HepG2 (cell line): Measurements from ENCODE around the gene HES3. TPM values are rescaled to one million over a fixed set of nuclear protein-coding genes. Genes with fewer than 3 reads are reported as not detected.

Experiments used
- ATAC-seq: fragments of 200-7000 bp; cut with Tn5 transposase; 3 replicates; pipeline ENCODE4 v1.9.1; 2020; ENCODE audit warnings: mild to moderate bottlenecking, moderate library complexity
- BruUV-seq: library from RNA; stranded (reverse); fragments of 400-500 nt; replicated peaks from 2 replicates; lab custom pipeline; 2021; lab: Mats Ljungman, UMichigan
- CTCF ChIA-PET: fragments of 300-600 bp; formaldehyde crosslinking; extraction: SDS; loops from one replicate; lab custom pipeline; 2021; ENCODE audit warnings: low total read pairs, inconsistent platforms, low intra/inter-chr PET ratio; lab: Yijun Ruan, JAX
- POLR2A ChIA-PET: fragments of 350-600 bp; sonication (Branson Sonifier 250); formaldehyde crosslinking; loops from one replicate; lab custom pipeline; 2020; ENCODE audit warnings: antibody characterized with exemption, inconsistent platforms; lab: Yijun Ruan, JAX
- DNase-seq: peaks from one replicate; pipeline ENCODE4 v3.0.0-alpha.2; 2015; ENCODE audit warnings: low spot score
- FAIRE-seq: peaks from 3 replicates; lab custom pipeline; 2011; peaks lifted over from hg19 to GRCh38; lab: Jason Lieb, UNC
- H2AFZ ChIP-seq: one replicate; pipeline ENCODE4 v1.6.1; 2011; ENCODE audit warnings: low read length, inconsistent platforms
- H3K27ac ChIP-seq: fragments of 300-600 bp; 3 replicates; pipeline ENCODE4 v1.8.0; 2011; ENCODE audit warnings: mixed run types, mild to moderate bottlenecking, mixed read lengths, low read length, inconsistent platforms; ENCODE audit not compliant: insufficient read depth; ENCODE audit errors: extremely low read length
- H3K27me3 ChIP-seq, 2 experiments: fragments of 200-600 bp in 1 of 2; 2 replicates in 1 of 2; 3 replicates in 1 of 2; pipeline versions ENCODE4 v1.6.0 to v1.8.0; 2011; ENCODE audit warnings: low read length in 2 of 2, mild to moderate bottlenecking in 2 of 2, moderate library complexity in 2 of 2, inconsistent platforms in 1 of 2; ENCODE audit not compliant: insufficient read depth in 2 of 2, control insufficient read depth in 1 of 2
- H3K36me3 ChIP-seq, 2 experiments: fragments of 200-600 bp in 1 of 2; replicated peaks in 1 of 2; 2 replicates in 1 of 2; 3 replicates in 1 of 2; pipeline versions ENCODE4 v1.5.1 to v1.8.0; 2011; ENCODE audit warnings: low read length in 2 of 2, inconsistent platforms in 1 of 2; ENCODE audit not compliant: insufficient read depth in 2 of 2, control insufficient read depth in 1 of 2
- H3K4me1 ChIP-seq: 2 replicates; pipeline ENCODE4 v1.5.1; 2012; ENCODE audit warnings: low read length, inconsistent platforms; ENCODE audit not compliant: insufficient read depth
- H3K4me2 ChIP-seq: 2 replicates; pipeline ENCODE4 v1.6.0; 2011; ENCODE audit warnings: low read depth, low read length, inconsistent platforms
- H3K4me3 ChIP-seq, 3 experiments: fragments of 200-600 bp in 1 of 3; sonication (generic), shearing (Covaris generic) in 1 of 3; replicated peaks in 1 of 3; 2 replicates each; pipeline ENCODE4 v1.5.1; 2011 to 2016; ENCODE audit warnings: low read length in 3 of 3, inconsistent platforms in 2 of 3, low read depth in 2 of 3, mild to moderate bottlenecking in 2 of 3, control low read depth in 1 of 3, mixed read lengths in 1 of 3; ENCODE audit not compliant: insufficient read depth in 1 of 3
- H3K79me2 ChIP-seq: one replicate; pipeline ENCODE4 v1.6.1; 2011; ENCODE audit warnings: low read length, inconsistent platforms; ENCODE audit not compliant: insufficient read depth
- H3K9ac ChIP-seq: 2 replicates; pipeline ENCODE4 v1.6.0; 2011; ENCODE audit warnings: mild to moderate bottlenecking, low read depth, low read length, inconsistent platforms; ENCODE audit not compliant: insufficient read depth
- H3K9me3 ChIP-seq: 2 replicates; pipeline ENCODE4 v1.5.1; 2012; ENCODE audit warnings: mild to moderate bottlenecking, low read length
- H4K20me1 ChIP-seq: 2 replicates; pipeline ENCODE4 v1.6.0; 2011; ENCODE audit warnings: inconsistent platforms, mild to moderate bottlenecking, low read length, moderate library complexity; ENCODE audit not compliant: insufficient read depth
- NR2C2 ChIP-seq: sonication (generic); formaldehyde crosslinking; IDR thresholded peaks from 2 replicates; pipeline ENCODE4 v1.4.0; 2020; ENCODE audit warnings: missing genetic modification reagents, mild to moderate bottlenecking, moderate library complexity, borderline replicate concordance
- RORA ChIP-seq: sonication (generic); formaldehyde crosslinking; IDR thresholded peaks from 2 replicates; pipeline ENCODE4 v1.5.0; 2020; ENCODE audit warnings: mild to moderate bottlenecking, missing genetic modification reagents, moderate library complexity
- YEATS2 ChIP-seq: sonication (generic); formaldehyde crosslinking; IDR thresholded peaks from 2 replicates; pipeline ENCODE4 v1.4.0; 2020; ENCODE audit warnings: missing genetic modification reagents, borderline replicate concordance
- ZFYVE20 ChIP-seq: sonication (generic); formaldehyde crosslinking; IDR thresholded peaks from 2 replicates; pipeline ENCODE4 v1.8.0; 2023; ENCODE audit warnings: low read depth, mild to moderate bottlenecking, moderate library complexity, missing genetic modification reagents, borderline replicate concordance
- ZNF260 ChIP-seq: sonication (generic); formaldehyde crosslinking; IDR thresholded peaks from 2 replicates; pipeline ENCODE4 v1.4.0; 2020; ENCODE audit warnings: missing genetic modification reagents, low read depth, mild to moderate bottlenecking, borderline replicate concordance
- ZNF549 ChIP-seq: sonication (generic); formaldehyde crosslinking; IDR thresholded peaks from 2 replicates; pipeline ENCODE4 v1.5.0; 2020; ENCODE audit warnings: missing genetic modification reagents
- ZNF770 ChIP-seq: sonication (generic); formaldehyde crosslinking; IDR thresholded peaks from 2 replicates; pipeline ENCODE4 v1.5.0; 2020; ENCODE audit warnings: mild to moderate bottlenecking, missing genetic modification reagents
- WGBS: methylation state at CpG from one replicate; pipeline ENCODE4 v1.1.6; 2017; ENCODE audit warnings: low lambda C conversion rate; 5-methylcytosine and 5-hydroxymethylcytosine counted together
- in situ Hi-C: cut with HindIII; loops from 2 replicates; pipeline ENCODE4 v1.10.0; 2017; ENCODE audit warnings: low pct_unique_long_range_greater_than_20kb; ENCODE audit not compliant: extremely low pct_ligation_motif_present
- intact Hi-C: fragments of 100-400 bp; cut with micrococcal nuclease; formaldehyde crosslinking; loops from one replicate; pipeline ENCODE4 v1.10.0; 2022; ENCODE audit not compliant: unreplicated experiment
- polyA plus RNA-seq, 8 experiments: library from polyadenylated mRNA; depleted of rRNA in 3 of 8; stranded (reverse) in 7 of 8; unstranded in 1 of 8; fragments of >200 nt; fragmentation: Illumina TruSeq in 4 of 8; extraction: Trizol in 4 of 8; gene quantifications; 2 replicates each; pipeline versions ENCODE4 v1.2.1 to v1.2.3, GENCODE V29; 2011 to 2016; ENCODE audit warnings: low read depth in 4 of 8, missing spikeins in 1 of 8, mixed read lengths in 1 of 8; ENCODE audit not compliant: insufficient read depth in 1 of 8
- total RNA-seq, 5 experiments: library from RNA; depleted of rRNA; stranded (reverse); fragments of >200 nt; fragmentation: Illumina TruSeq; extraction: Trizol; gene quantifications; 2 replicates each; pipeline ENCODE4 v1.2.3, GENCODE V29; 2016; ENCODE audit warnings: low read depth in 1 of 5

HES3 gene
- total and polyA plus RNA-seq, 2 of the 13 experiments (the other 11 are each of a cell fraction or from before 2014, with no cell fraction given), result not detected

GRCh38 chr1:6274102-6274501, 30.1 kb downstream of the HES3 start:
- ATAC-seq (no peak), FAIRE-seq (no peak), DNase-seq (no peak)
- no peaks in the 10 kb centered on the region for H4K20me1 ChIP-seq
- H3K9me3 ChIP-seq, result no peaks in the 10 kb centered on the region
- H3K79me2 ChIP-seq, result no peaks in the 10 kb centered on the region
- H3K9ac ChIP-seq, result no peak overlapping the region
- no TSS peak for BruUV-seq
- H3K27ac ChIP-seq, result no peak overlapping the region
- TF ChIP-seq ZNF770 (CRISPR knock-in tag), result no peak
- no peak for TF ChIP-seq ZFYVE20 (CRISPR knock-in tag)
- TF ChIP-seq YEATS2 (CRISPR knock-in tag), result no peak
- no peak for TF ChIP-seq ZNF549 (CRISPR knock-in tag)
- no peak for TF ChIP-seq NR2C2 (CRISPR knock-in tag)
- no peak for TF ChIP-seq RORA
- no peak for TF ChIP-seq ZNF260
- WGBS, result 100% methylated on average over 5 of the region's 11 CpGs
- peaks cover 1 to 6% of the 10 kb centered on the region in 2 experiments; a peak in 1 of 5 replicates for H3K36me3 ChIP-seq
- H3K4me2 ChIP-seq, result no peak overlapping the region
- H2AFZ ChIP-seq, result no peak overlapping the region
- intact Hi-C loops (no loop called here), in situ Hi-C loops (no loop called here)
- no peaks in the 10 kb centered on the region for H3K27me3 ChIP-seq
- CTCF ChIA-PET, result no interaction called here
- no peaks in the 10 kb centered on the region for H3K4me1 ChIP-seq
- H3K4me3 ChIP-seq, result no peak overlapping the region
- POLR2A ChIA-PET, result no interaction called here
